Panc1 (cell line): ENCODE data around the gene TSPAN14. TPM values are rescaled to one million over a fixed set of nuclear protein-coding genes. Genes with fewer than 3 reads are reported as not detected.

Experiments used
- ATAC-seq: fragments of 200-7000 bp; cut with Tn5 transposase; 2 replicates; pipeline ENCODE4 v1.9.1; 2020; ENCODE audit warnings: mild to moderate bottlenecking, moderate library complexity
- BruUV-seq: library from RNA; stranded (reverse); fragments of 400-500 nt; replicated peaks from 2 replicates; lab custom pipeline; 2021; lab: Mats Ljungman, UMichigan
- CTCF ChIA-PET: fragments of 300-600 bp; sonication (Branson Sonifier 250); formaldehyde crosslinking; loops from one replicate; lab custom pipeline; 2022; ENCODE audit warnings: antibody characterized with exemption; lab: Charles Lee
- POLR2A ChIA-PET: fragments of 300-600 bp; sonication (Branson Sonifier 250); formaldehyde crosslinking; loops from one replicate; lab custom pipeline; 2022; ENCODE audit warnings: antibody characterized with exemption; lab: Charles Lee
- DNase-seq: peaks from one replicate; pipeline ENCODE4 v3.0.0-alpha.2; 2010; ENCODE audit warnings: low read depth, low spot score
- H3K27ac ChIP-seq: 2 replicates; pipeline ENCODE4 v1.5.1; 2011; ENCODE audit warnings: mild to moderate bottlenecking, low read length, inconsistent platforms
- H3K27me3 ChIP-seq: fragments of 200-500 bp; sonication (Bioruptor generic); 2 replicates; pipeline ENCODE4 v1.6.0; 2014; ENCODE audit warnings: low read length, inconsistent platforms; ENCODE audit not compliant: control insufficient read depth, insufficient read depth
- H3K36me3 ChIP-seq: fragments of 200-500 bp; sonication (Bioruptor generic); 2 replicates; pipeline ENCODE4 v1.5.1; 2014; ENCODE audit warnings: inconsistent platforms, mild to moderate bottlenecking, low read length, moderate library complexity; ENCODE audit not compliant: control insufficient read depth, insufficient read depth
- H3K4me1 ChIP-seq: 2 replicates; pipeline ENCODE4 v1.5.1; 2011; ENCODE audit warnings: inconsistent platforms, mild to moderate bottlenecking, low read length, moderate library complexity; ENCODE audit not compliant: control insufficient read depth, insufficient read depth
- H3K4me3 ChIP-seq, 2 experiments: 2 replicates each; pipeline ENCODE4 v1.5.1; 2011 to 2012; ENCODE audit warnings: low read depth in 2 of 2, low read length in 2 of 2, mild to moderate bottlenecking in 2 of 2, inconsistent platforms in 1 of 2, moderate library complexity in 1 of 2
- H3K9me3 ChIP-seq: fragments of 200-500 bp; sonication (Bioruptor generic); 2 replicates; pipeline ENCODE4 v1.5.1; 2014; ENCODE audit warnings: low read depth, mild to moderate bottlenecking, inconsistent platforms, low read length, moderate library complexity; ENCODE audit not compliant: control insufficient read depth, insufficient read depth
- CTCF ChIP-seq: fragments of 450-650 bp; IDR thresholded peaks from 2 replicates; pipeline ENCODE4 v1.5.1; 2017; ENCODE audit warnings: mild to moderate bottlenecking
- POLR2AphosphoS5 ChIP-seq: IDR thresholded peaks from 2 replicates; pipeline ENCODE4 v1.6.1; 2012; ENCODE audit warnings: mild to moderate bottlenecking, low read depth, low read length, moderate library complexity
- REST ChIP-seq, 2 experiments: IDR thresholded peaks; 2 replicates each; pipeline ENCODE4 v1.6.1; 2011 to 2012; ENCODE audit warnings: low read depth in 2 of 2, control low read depth in 1 of 2, low read length in 1 of 2, mild to moderate bottlenecking in 1 of 2, moderate library complexity in 1 of 2; ENCODE audit not compliant: insufficient read depth in 1 of 2
- SIN3A ChIP-seq: IDR thresholded peaks from 2 replicates; pipeline ENCODE4 v1.6.1; 2012; ENCODE audit warnings: low read depth, mild to moderate bottlenecking, low read length, moderate library complexity, borderline replicate concordance; ENCODE audit not compliant: insufficient read depth
- TCF7L2 ChIP-seq: IDR thresholded peaks from 2 replicates; pipeline ENCODE4 v1.6.1; 2011; ENCODE audit warnings: mild to moderate bottlenecking, low read depth, low read length, inconsistent platforms
- in situ Hi-C: cut with HindIII; loops from 2 replicates; pipeline ENCODE4 v1.10.0; 2016; ENCODE audit warnings: low sequenced_read_pairs, low pct_unique_long_range_greater_than_20kb
- intact Hi-C: fragments of 100-400 bp; cut with micrococcal nuclease; formaldehyde crosslinking; loops from one replicate; pipeline ENCODE4 v1.10.0; 2022; ENCODE audit not compliant: unreplicated experiment
- total RNA-seq: library from RNA; stranded (reverse); gene quantifications from one replicate; pipeline ENCODE4 v1.2.1, GENCODE V29; 2021; ENCODE audit not compliant: unreplicated experiment

TSPAN14 gene
- total RNA-seq, 1 experiment from 2014 or later: 39.0 TPM

- Histone ChIP-seq H3K4me1 (no peaks in the 10 kb centered on the region), H3K4me3 (no peak overlapping the region), H3K27me3 (no peaks in the 10 kb centered on the region), H3K36me3 (no peaks in the 10 kb centered on the region), H3K9me3 (no peaks in the 10 kb centered on the region), H3K27ac (no peak overlapping the region)
- CTCF ChIA-PET: no interaction called here
- in situ Hi-C loops (no loop called here), intact Hi-C loops (no loop called here)
- ATAC-seq: no peak
- POLR2A ChIA-PET: no interaction called here
- no TSS peak for BruUV-seq
- TF ChIP-seq SIN3A (no peak), CTCF (no peak)
- no peak for DNase-seq
Observed at GRCh38 chr10:80487791-80488538, 33.9 kb downstream of the TSPAN14 start.

DNA sequence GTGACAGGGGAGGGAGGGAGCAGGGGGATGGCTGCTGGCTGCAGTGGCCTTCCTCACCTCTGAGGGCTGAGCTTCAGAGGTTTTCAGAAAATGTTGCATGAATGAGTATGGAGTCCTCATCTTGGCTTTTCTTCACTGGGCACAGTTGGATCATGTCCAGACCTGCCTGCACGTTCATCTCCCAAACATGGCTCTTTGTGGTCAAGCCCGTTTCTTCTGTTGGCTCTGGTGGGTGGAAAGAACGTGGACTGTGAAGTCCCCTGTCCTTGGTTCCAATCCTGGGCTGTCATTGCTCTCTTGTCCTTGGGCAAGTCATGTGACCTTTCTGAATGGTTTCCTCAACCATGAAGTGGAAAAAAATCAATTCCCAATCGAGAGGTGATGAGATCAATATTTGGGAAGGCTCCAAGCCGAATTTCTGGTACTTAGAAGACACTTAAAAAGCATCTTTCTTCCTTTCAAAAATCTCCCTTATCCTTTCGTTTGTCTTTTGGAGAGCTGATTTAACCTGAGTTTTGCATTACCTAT is 34.5 kb downstream of the TSPAN14 start:
- no peaks in the 10 kb centered on the region for H3K27me3 ChIP-seq
- H3K4me1 ChIP-seq: no peaks in the 10 kb centered on the region
- no peaks in the 10 kb centered on the region for H3K36me3 ChIP-seq
- DNase-seq: no peak
- BruUV-seq: no TSS peak
- in situ Hi-C loops (no loop called here), intact Hi-C loops (no loop called here)
- ChIA-PET CTCF (no interaction called here), POLR2A (no interaction called here)
- ATAC-seq: no peak
- H3K4me3 ChIP-seq: no peak overlapping the region
- H3K9me3 ChIP-seq: no peaks in the 10 kb centered on the region
- no peak overlapping the region for H3K27ac ChIP-seq
- TF ChIP-seq POLR2AphosphoS5 (no peak), SIN3A (no peak), CTCF (no peak), REST (IDR thresholded peaks at IDR 0.05; ENCODE audit: insufficient read depth in 1 of 2, low read depth in 2 of 2, low read length in 1 of 2) (no peak), TCF7L2 (no peak)
